22Rv1 (cell line): Measurements from ENCODE around the gene MEOX2.

Experiments
- ZFX ChIP-seq: fragments of 450-650 bp; IDR thresholded peaks from 2 replicates; pipeline ENCODE4 v1.6.1; 2017; ENCODE audit warnings: antibody characterized with exemption, borderline replicate concordance
- TF ChIP-seq, protein P1 (sequence below): fragments of 450-650 bp; IDR thresholded peaks from 2 replicates; pipeline ENCODE4 v1.5.1; 2017; ENCODE audit warnings: mild to moderate bottlenecking

- TF ChIP-seq, protein P1, sequence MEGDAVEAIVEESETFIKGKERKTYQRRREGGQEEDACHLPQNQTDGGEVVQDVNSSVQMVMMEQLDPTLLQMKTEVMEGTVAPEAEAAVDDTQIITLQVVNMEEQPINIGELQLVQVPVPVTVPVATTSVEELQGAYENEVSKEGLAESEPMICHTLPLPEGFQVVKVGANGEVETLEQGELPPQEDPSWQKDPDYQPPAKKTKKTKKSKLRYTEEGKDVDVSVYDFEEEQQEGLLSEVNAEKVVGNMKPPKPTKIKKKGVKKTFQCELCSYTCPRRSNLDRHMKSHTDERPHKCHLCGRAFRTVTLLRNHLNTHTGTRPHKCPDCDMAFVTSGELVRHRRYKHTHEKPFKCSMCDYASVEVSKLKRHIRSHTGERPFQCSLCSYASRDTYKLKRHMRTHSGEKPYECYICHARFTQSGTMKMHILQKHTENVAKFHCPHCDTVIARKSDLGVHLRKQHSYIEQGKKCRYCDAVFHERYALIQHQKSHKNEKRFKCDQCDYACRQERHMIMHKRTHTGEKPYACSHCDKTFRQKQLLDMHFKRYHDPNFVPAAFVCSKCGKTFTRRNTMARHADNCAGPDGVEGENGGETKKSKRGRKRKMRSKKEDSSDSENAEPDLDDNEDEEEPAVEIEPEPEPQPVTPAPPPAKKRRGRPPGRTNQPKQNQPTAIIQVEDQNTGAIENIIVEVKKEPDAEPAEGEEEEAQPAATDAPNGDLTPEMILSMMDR, result no peak
- TF ChIP-seq ZFX, result no peak
Measured at GRCh38 chr7:15681631-15682030, 4.9 kb downstream of the MEOX2 start.
